Aorta (tissue), 5 donors: Measurements from ENCODE around the gene OCIAD2. TPM values are rescaled to one million over a fixed set of nuclear protein-coding genes. Genes with fewer than 3 reads are reported as not detected.
"Not testable (repeated sequence)": the region's sequence is repeated elsewhere in the genome, so short reads cannot be mapped to it uniquely, and the experiment has no call there.

Source experiments
- ATAC-seq: fragments of 200-7000 bp; cut with Tn5 transposase; one replicate; pipeline ENCODE4 v1.9.1; 2022; ENCODE audit warnings: moderate library complexity; ENCODE audit not compliant: low FRiP score
- DNase-seq, 2 donors: peaks; one replicate each; pipeline ENCODE4 v3.0.0-alpha.2; 2020
- H3K27ac ChIP-seq, 2 donors: one replicate each; pipeline ENCODE4 v1.5.1; 2013; ENCODE audit warnings: low read length in 2 of 2, mild to moderate bottlenecking in 2 of 2, moderate library complexity in 2 of 2, control low read depth in 1 of 2, inconsistent platforms in 1 of 2, low read depth in 1 of 2
- H3K27me3 ChIP-seq, 2 donors: one replicate each; pipeline ENCODE4 v1.6.1; 2013; ENCODE audit warnings: control low read depth in 1 of 2, low read length in 1 of 2, mild to moderate bottlenecking in 1 of 2, moderate library complexity in 1 of 2; ENCODE audit not compliant: insufficient read depth in 2 of 2, control insufficient read depth in 1 of 2
- H3K36me3 ChIP-seq, 2 donors: one replicate each; pipeline ENCODE4 v1.6.1; 2013; ENCODE audit warnings: control low read depth in 1 of 2, low read length in 1 of 2, mild to moderate bottlenecking in 1 of 2; ENCODE audit not compliant: insufficient read depth in 2 of 2, control insufficient read depth in 1 of 2
- H3K4me1 ChIP-seq, 2 donors: one replicate each; pipeline ENCODE4 v1.6.1; 2013; ENCODE audit warnings: low read length in 2 of 2, control low read depth in 1 of 2, mild to moderate bottlenecking in 1 of 2, moderate library complexity in 1 of 2; ENCODE audit not compliant: insufficient read depth in 2 of 2, control insufficient read depth in 1 of 2
- H3K4me3 ChIP-seq, 2 donors: one replicate each; pipeline ENCODE4 v1.5.1; 2013; ENCODE audit warnings: low read length in 2 of 2, control low read depth in 1 of 2, mild to moderate bottlenecking in 1 of 2
- H3K9me3 ChIP-seq: one replicate; pipeline ENCODE4 v1.6.1; 2013; ENCODE audit warnings: mild to moderate bottlenecking, low read length; ENCODE audit not compliant: control insufficient read depth
- WGBS, 2 donors: extraction: QIAGEN DNeasy Blood & Tissue Kit; methylation state at CpG; one replicate each; pipeline ENCODE4 v1.1.7; 2013; 5-methylcytosine and 5-hydroxymethylcytosine counted together
- intact Hi-C, 2 donors: fragments of 100-400 bp; cut with DNase I; formaldehyde crosslinking; loops; one replicate each; pipeline versions ENCODE4 v1.14.2 to v1.15.0; 2022
- polyA plus RNA-seq, 2 donors: library from polyadenylated mRNA; stranded (reverse); fragments of 200-250 nt; gene quantifications; one replicate each; pipeline ENCODE4 v1.2.3, GENCODE V29; 2013
- total RNA-seq, 2 donors: library from RNA; stranded (reverse); fragmentation: NEBNext Ultra II Directional; extraction: Animal tissue kit (Norgen Biotek cat#: 25700); gene quantifications; one replicate each; pipeline ENCODE4 v1.2.1, GENCODE V29; 2021
- donor health status: healthy with polysubstance abuse.
- donor health status: Bipolar disorder and iron deficiency.
- donor health status: DM: no; HTN: no; CAD: no.
- donor health status: DM: no; HTN: no; CAD: no.
- donor health status: DM: yes; HTN: yes; CAD: no.

OCIAD2 gene
- total and polyA plus RNA-seq, 4 donors: 19.7 to 65.9 (median 23.6) TPM

GRCh38 chr4:48904101-48904500 lies 2.5 kb downstream of the OCIAD2 start:
- H3K27ac ChIP-seq: no peak overlapping the region
- ATAC-seq (no peak), DNase-seq (no peak)
- H3K9me3 ChIP-seq: no peaks in the 10 kb centered on the region
- no peak overlapping the region for H3K4me3 ChIP-seq
- H3K27me3 ChIP-seq: no peaks in the 10 kb centered on the region
- WGBS, 2 donors: 97 to 98% methylated on average over 4 of the region's 4 CpGs
- no peaks in the 10 kb centered on the region for H3K4me1 ChIP-seq
- peaks cover 0 to 8% of the 10 kb centered on the region in 2 donors for H3K36me3 ChIP-seq
- intact Hi-C loops: loop anchor here in 1 of 2 donors (10.0 kb wide), 2 partner anchors 99 to 129 kb away; no protein-coding TSS in a partner anchor

GRCh38 chr4:48902266-48902665 lies 4.3 kb downstream of the OCIAD2 start:
- Histone ChIP-seq H3K9me3 (no peaks in the 10 kb centered on the region), H3K27me3 (no peaks in the 10 kb centered on the region), H3K4me1 (no peaks in the 10 kb centered on the region), H3K36me3 (peaks cover 0 to 8% of the 10 kb centered on the region in 2 donors), H3K4me3 (no peak overlapping the region), H3K27ac (no peak overlapping the region)
- ATAC-seq (no peak), DNase-seq (no peak)
- intact Hi-C loops: loop anchor here in 1 of 2 donors (10.0 kb wide), 2 partner anchors 97 to 127 kb away; no protein-coding TSS in a partner anchor

- intact Hi-C loops: loop anchor here in 1 of 2 donors (10.0 kb wide), 2 partner anchors 96 to 126 kb away; no protein-coding TSS in a partner anchor
- no peak for DNase-seq
- WGBS, 2 donors: 96 to 97% methylated on average over 4 of the region's 4 CpGs
- Histone ChIP-seq H3K9me3 (no peaks in the 10 kb centered on the region), H3K27ac (no peak overlapping the region), H3K27me3 (no peaks in the 10 kb centered on the region), H3K4me3 (no peak overlapping the region), H3K4me1 (no peaks in the 10 kb centered on the region), H3K36me3 (peaks cover 0 to 12% of the 10 kb centered on the region in 2 donors)
- no peak for ATAC-seq
These were observed 5.4 kb downstream of the OCIAD2 start for GRCh38 chr4:48901196-48901595.

- ATAC-seq: no peak
- no peak for DNase-seq
- H3K9me3 ChIP-seq: no peaks in the 10 kb centered on the region
- no peak overlapping the region for H3K27ac ChIP-seq
- intact Hi-C loops: loop anchor here in 1 of 2 donors (10.0 kb wide), 2 partner anchors 95 to 125 kb away; no protein-coding TSS in a partner anchor
- H3K36me3 ChIP-seq: peaks cover 0 to 12% of the 10 kb centered on the region in 2 donors
- no peak overlapping the region for H3K4me3 ChIP-seq
- no peaks in the 10 kb centered on the region for H3K4me1 ChIP-seq
- H3K27me3 ChIP-seq: no peaks in the 10 kb centered on the region
- 89 to 92% methylated on average over 4 of the region's 4 CpGs for WGBS, 2 donors
These were observed 6.6 kb downstream of the OCIAD2 start for GRCh38 chr4:48899950-48900349.

GRCh38 chr4:48899432-48899749 lies 7.2 kb downstream of the OCIAD2 start:
- H3K27ac ChIP-seq: no peak overlapping the region
- no peaks in the 10 kb centered on the region for H3K27me3 ChIP-seq
- intact Hi-C loops: no loop called here
- H3K4me3 ChIP-seq: no peak overlapping the region
- no peaks in the 10 kb centered on the region for H3K4me1 ChIP-seq
- H3K36me3 ChIP-seq: peaks cover 0 to 12% of the 10 kb centered on the region in 2 donors
- H3K9me3 ChIP-seq: no peaks in the 10 kb centered on the region
- DNase-seq: no peak
- ATAC-seq: no peak
- WGBS, 2 donors: 67 to 70% methylated on average over 1 of the region's 1 CpG

- H3K4me1 ChIP-seq: no peaks in the 10 kb centered on the region
- H3K36me3 ChIP-seq: peaks cover 0 to 12% of the 10 kb centered on the region in 2 donors
- no peaks in the 10 kb centered on the region for H3K27me3 ChIP-seq
- no peak overlapping the region for H3K27ac ChIP-seq
- WGBS, 2 donors: 76 to 83% methylated on average over 5 of the region's 5 CpGs
- DNase-seq (no peak), ATAC-seq (no peak)
- intact Hi-C loops: no loop called here
- H3K4me3 ChIP-seq: no peak overlapping the region
- no peaks in the 10 kb centered on the region for H3K9me3 ChIP-seq
These were observed 7.7 kb downstream of the OCIAD2 start for GRCh38 chr4:48898733-48899431.

GRCh38 chr4:48896845-48897244 lies 9.7 kb downstream of the OCIAD2 start:
- DNase-seq (no peak), ATAC-seq (no peak)
- no peaks in the 10 kb centered on the region for H3K9me3 ChIP-seq
- intact Hi-C loops: no loop called here
- no peaks in the 10 kb centered on the region for H3K4me1 ChIP-seq
- H3K27me3 ChIP-seq: no peaks in the 10 kb centered on the region
- no peak overlapping the region for H3K4me3 ChIP-seq
- H3K27ac ChIP-seq: no peak overlapping the region
- WGBS, 2 donors: 87 to 98% methylated on average over 3 of the region's 3 CpGs
- H3K36me3 ChIP-seq: peaks cover 0 to 8% of the 10 kb centered on the region in 2 donors

- intact Hi-C loops: no loop called here
- H3K9me3 ChIP-seq: peaks cover 2% of the 10 kb centered on the region
- H3K36me3 ChIP-seq: peaks cover 0 to 4% of the 10 kb centered on the region in 2 donors
- H3K4me1 ChIP-seq: no peaks in the 10 kb centered on the region
- no peak overlapping the region for H3K4me3 ChIP-seq
- H3K27me3 ChIP-seq: no peaks in the 10 kb centered on the region
- H3K27ac ChIP-seq: no peak overlapping the region
- DNase-seq: no peak
- no peak for ATAC-seq
These were observed 15.4 kb downstream of the OCIAD2 start for GRCh38 chr4:48891028-48891619.

GRCh38 chr4:48889750-48890149 lies 16.8 kb downstream of the OCIAD2 start:
- H3K4me3 ChIP-seq, H3K36me3 ChIP-seq, H3K9me3 ChIP-seq, H3K4me1 ChIP-seq, ATAC-seq, H3K27ac ChIP-seq, H3K27me3 ChIP-seq, intact Hi-C loops, DNase-seq: not testable (repeated sequence)
- 97% methylated on average over 3 of the region's 3 CpGs for WGBS, 2 donors
